GM10266 (cell line): ENCODE results near the gene SLC1A6.

Experiments used
- DNase-seq: peaks from one replicate; pipeline ENCODE4 v3.0.0; 2012; ENCODE audit errors: extremely low spot score
- TF ChIP-seq, protein P1 (sequence below): IDR thresholded peaks from 2 replicates; pipeline ENCODE4 v1.5.1; 2012; ENCODE audit warnings: mild to moderate bottlenecking, low read depth; ENCODE audit not compliant: control insufficient read depth, insufficient read depth; ENCODE audit errors: missing control alignments

SLC1A6 gene

DNA sequence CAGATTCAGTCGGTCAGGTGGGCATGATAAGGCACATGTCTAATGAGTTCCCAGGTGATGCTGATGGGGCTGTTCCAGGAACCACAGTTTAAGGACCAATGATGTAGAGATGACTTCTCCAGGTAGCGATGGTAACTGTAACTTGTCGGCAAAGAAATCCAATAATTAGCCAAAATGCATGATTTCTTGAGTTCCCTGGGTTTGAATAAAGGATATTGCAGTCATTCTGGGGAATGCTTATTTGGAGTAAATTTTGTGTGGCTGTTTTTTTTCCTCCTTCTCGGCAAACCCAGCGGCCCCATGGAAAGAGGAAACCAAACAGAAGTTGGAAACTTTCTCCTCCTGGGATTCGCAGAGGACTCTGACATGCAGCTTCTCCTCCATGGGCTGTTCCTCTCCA is 38.5 kb downstream of the SLC1A6 start, which contains the start of gene OR7C2:
TSS of gene OR7C2 (plus strand) at position 301 of the 400 bp plus-strand sequence. CDS start at position 301, 0 bp downstream.
- TF ChIP-seq, protein P1, sequence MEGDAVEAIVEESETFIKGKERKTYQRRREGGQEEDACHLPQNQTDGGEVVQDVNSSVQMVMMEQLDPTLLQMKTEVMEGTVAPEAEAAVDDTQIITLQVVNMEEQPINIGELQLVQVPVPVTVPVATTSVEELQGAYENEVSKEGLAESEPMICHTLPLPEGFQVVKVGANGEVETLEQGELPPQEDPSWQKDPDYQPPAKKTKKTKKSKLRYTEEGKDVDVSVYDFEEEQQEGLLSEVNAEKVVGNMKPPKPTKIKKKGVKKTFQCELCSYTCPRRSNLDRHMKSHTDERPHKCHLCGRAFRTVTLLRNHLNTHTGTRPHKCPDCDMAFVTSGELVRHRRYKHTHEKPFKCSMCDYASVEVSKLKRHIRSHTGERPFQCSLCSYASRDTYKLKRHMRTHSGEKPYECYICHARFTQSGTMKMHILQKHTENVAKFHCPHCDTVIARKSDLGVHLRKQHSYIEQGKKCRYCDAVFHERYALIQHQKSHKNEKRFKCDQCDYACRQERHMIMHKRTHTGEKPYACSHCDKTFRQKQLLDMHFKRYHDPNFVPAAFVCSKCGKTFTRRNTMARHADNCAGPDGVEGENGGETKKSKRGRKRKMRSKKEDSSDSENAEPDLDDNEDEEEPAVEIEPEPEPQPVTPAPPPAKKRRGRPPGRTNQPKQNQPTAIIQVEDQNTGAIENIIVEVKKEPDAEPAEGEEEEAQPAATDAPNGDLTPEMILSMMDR: no peak

DNA sequence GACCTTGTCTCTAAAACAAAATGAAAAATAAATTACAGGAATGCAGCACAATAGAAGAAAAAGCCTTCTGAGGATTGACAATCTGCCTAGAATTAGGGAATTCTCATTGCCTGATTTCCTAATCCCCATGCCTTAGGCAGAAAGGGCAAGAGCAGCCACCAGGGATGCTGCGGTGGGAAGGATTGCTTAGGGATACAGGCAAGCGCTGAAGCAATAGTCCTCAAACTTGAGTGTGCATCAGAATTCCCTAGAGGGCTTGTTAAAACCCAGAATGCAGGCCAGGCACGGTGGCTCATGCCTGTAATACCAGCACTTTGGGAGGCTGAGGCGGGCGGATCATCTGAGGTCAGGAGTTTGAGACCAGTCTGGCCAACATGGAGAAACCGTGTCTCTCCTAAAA is 39.4 kb downstream of the SLC1A6 start:
- no peak for DNase-seq
- TF ChIP-seq, protein P1: no peak

More for the DNA sequence above, 38.5 kb downstream of the SLC1A6 start, which contains the start of gene OR7C2:
- DNase-seq: no peak

DNA sequence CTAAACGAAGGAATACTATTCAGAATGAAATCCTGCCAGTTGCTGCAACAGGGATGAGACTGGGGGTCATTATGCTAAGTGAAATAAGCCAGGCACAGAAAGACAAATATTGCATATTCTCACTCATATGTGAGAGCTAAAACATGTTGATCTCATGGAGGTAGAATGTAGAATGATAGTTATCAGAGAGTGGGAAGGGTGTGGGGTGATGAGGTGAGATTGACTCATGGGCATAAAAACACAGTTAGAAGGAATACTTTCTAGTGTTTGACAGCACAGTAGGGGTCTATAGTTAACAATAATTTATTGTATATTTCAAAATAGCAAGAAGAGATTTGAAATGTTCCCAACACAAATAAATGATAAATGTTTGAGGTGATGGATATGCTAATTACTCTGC is 46.2 kb downstream of the SLC1A6 start:
- DNase-seq: no peak
- TF ChIP-seq, protein P1: no peak

DNA sequence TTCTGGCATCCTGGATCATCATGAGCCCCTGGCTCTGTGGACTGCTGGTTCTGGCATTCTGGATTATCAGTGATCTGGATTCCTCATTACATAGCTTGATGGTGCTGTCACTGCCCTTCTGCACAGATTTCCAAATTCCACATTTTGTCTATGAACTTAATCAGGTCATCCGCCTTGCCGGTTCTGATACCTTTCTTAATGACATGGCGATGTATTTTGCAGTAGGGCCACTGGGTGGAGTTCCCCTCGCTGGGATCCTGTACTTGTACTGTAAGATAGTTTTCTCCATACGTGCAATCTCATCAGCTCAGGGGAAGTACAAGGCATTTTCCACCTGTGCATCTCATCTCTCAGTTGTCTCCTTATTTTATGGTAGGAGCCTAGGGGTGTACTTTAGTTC is 62.8 kb downstream of the SLC1A6 start:
- TF ChIP-seq, protein P1: no peak
- no peak for DNase-seq

DNA sequence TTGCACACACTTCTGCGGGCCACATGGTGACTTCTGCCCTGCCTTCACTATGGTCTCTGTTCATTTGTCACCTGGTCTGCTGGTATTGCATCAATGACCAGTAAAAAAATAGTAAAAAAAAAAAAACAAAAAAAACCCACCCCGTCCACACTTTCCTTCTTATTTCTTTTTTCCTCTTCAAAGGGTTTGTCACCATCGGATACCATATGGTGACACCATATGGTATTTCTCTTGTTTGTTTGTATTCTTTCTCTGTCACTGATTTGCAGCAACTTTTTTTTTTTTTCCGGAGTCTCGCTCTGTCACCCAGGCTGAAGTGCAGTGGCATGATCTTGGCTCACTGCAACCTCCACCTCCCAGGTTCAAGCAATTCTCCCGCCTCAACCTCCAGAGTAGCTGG is 64.5 kb downstream of the SLC1A6 start:
- TF ChIP-seq, protein P1: no peak
- DNase-seq: no peak

DNA sequence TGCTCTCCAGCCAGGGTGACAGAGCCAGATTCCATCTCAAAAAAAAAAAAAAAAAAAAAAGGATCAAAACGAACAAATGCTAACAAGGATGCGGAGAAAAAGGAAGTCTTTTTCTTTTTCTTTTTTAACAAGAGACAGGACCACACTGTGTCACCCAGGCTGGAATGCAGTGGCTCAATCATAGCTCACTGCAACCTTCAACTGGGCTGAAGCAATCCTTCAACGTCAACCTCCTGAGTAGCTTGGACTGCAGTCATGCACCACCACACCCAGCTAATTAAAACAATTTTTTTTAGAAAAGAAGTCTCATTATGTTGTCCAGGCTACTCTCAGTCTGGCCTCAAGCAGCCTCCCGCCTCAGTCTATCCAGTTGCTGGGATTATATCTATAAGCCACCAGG is 73.0 kb downstream of the SLC1A6 start:
- TF ChIP-seq, protein P1: no peak
- no peak for DNase-seq

DNA sequence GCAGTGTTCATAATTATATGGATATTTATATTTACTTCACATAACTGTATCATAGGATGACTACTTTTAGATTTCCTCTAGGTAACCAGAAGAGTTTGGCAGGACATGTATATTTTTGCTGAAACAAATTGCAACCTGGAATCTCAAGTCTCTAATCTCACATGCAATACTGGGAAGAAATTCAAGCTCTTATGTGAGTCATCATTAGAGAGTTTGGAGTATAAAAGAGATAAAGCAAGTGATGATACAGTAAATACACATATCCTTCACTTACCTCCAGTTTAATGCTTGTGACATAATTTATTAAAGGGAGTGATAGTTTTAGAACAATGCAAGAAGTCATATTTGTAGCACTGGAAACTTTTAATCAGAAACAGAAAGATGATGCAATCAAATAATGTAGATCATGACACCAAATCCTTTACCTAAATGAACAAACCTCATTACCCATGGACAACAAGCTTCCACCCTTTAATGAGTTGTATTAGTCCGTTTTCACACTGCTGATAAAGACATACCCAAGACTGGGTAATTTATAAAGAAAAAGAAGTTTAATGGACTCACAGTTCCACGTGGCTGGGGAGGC is 77.9 kb downstream of the SLC1A6 start:
- TF ChIP-seq, protein P1: no peak
- DNase-seq: no peak
